MM.1S (cell line): ENCODE measurements around the gene SEC24C.

Experiments
- DNase-seq: peaks from one replicate; pipeline ENCODE4 v3.0.0-alpha.2; 2015
- H2AFZ ChIP-seq: fragments of 300-600 bp; sonication (generic); 2 replicates; pipeline ENCODE4 v1.6.0; 2016; ENCODE audit warnings: antibody characterized with exemption, low read length
- H3F3A ChIP-seq: fragments of 300-600 bp; sonication (generic); 2 replicates; pipeline ENCODE4 v1.6.1; 2016; ENCODE audit warnings: mild to moderate bottlenecking, antibody characterized with exemption, low read length, moderate library complexity, mixed read lengths; ENCODE audit not compliant: insufficient read depth
- H3K27ac ChIP-seq: fragments of 300-600 bp; sonication (generic); 2 replicates; pipeline ENCODE4 v1.5.1; 2016; ENCODE audit warnings: mild to moderate bottlenecking, low read length
- H3K27me3 ChIP-seq: fragments of 300-600 bp; sonication (generic); replicated peaks from 2 replicates; pipeline ENCODE4 v1.6.0; 2016; ENCODE audit warnings: low read length; ENCODE audit not compliant: insufficient read depth
- H3K36me3 ChIP-seq: fragments of 300-600 bp; sonication (generic); replicated peaks from 2 replicates; pipeline ENCODE4 v1.6.1; 2016; ENCODE audit warnings: mild to moderate bottlenecking, low read length, mixed read lengths; ENCODE audit not compliant: insufficient read depth
- H3K4me1 ChIP-seq: fragments of 300-600 bp; sonication (generic); 2 replicates; pipeline ENCODE4 v1.6.1; 2016; ENCODE audit warnings: low read length, mixed read lengths
- H3K4me2 ChIP-seq: fragments of 300-600 bp; sonication (generic); 2 replicates; pipeline ENCODE4 v1.6.0; 2016; ENCODE audit warnings: low read depth, low read length
- H3K4me3 ChIP-seq: fragments of 300-600 bp; sonication (generic); 2 replicates; pipeline ENCODE4 v1.5.1; 2016; ENCODE audit warnings: low read length, mixed read lengths
- H3K79me2 ChIP-seq: fragments of 300-600 bp; sonication (generic); 2 replicates; pipeline ENCODE4 v1.6.1; 2016; ENCODE audit warnings: mixed run types, low read length, mixed read lengths
- H3K9ac ChIP-seq: fragments of 300-600 bp; sonication (generic); 2 replicates; pipeline ENCODE4 v1.6.1; 2016; ENCODE audit warnings: low read length, mixed read lengths
- H3K9me2 ChIP-seq: fragments of 300-600 bp; sonication (generic); replicated peaks from 2 replicates; pipeline ENCODE4 v1.6.1; 2016; ENCODE audit warnings: mild to moderate bottlenecking, low read length, mixed read lengths; ENCODE audit not compliant: insufficient read depth
- H3K9me3 ChIP-seq: fragments of 300-600 bp; sonication (generic); replicated peaks from 2 replicates; pipeline ENCODE4 v1.6.1; 2016; ENCODE audit warnings: mild to moderate bottlenecking, low read length, mixed read lengths; ENCODE audit not compliant: insufficient read depth
- H4K20me1 ChIP-seq: fragments of 300-600 bp; sonication (generic); 2 replicates; pipeline ENCODE4 v1.6.1; 2016; ENCODE audit warnings: mild to moderate bottlenecking, low read length, moderate library complexity, mixed read lengths; ENCODE audit not compliant: insufficient read depth
- EZH2 ChIP-seq: fragments of 300-600 bp; sonication (generic); optimal IDR thresholded peaks from 2 replicates; pipeline ENCODE3; 2017; ENCODE audit warnings: low read depth, mild to moderate bottlenecking, antibody characterized with exemption, low read length, mixed read lengths
- EZH2phosphoT487 ChIP-seq: fragments of 300-600 bp; sonication (generic); IDR thresholded peaks from 2 replicates; pipeline ENCODE4 v1.6.1; 2018; ENCODE audit warnings: antibody characterized with exemption, low read length
- TF ChIP-seq, protein P1 (sequence below): fragments of 300-600 bp; sonication (generic); IDR thresholded peaks from 2 replicates; pipeline ENCODE4 v1.5.1; 2016; ENCODE audit warnings: antibody characterized with exemption, low read length, mixed read lengths

Gene SEC24C

DNA sequence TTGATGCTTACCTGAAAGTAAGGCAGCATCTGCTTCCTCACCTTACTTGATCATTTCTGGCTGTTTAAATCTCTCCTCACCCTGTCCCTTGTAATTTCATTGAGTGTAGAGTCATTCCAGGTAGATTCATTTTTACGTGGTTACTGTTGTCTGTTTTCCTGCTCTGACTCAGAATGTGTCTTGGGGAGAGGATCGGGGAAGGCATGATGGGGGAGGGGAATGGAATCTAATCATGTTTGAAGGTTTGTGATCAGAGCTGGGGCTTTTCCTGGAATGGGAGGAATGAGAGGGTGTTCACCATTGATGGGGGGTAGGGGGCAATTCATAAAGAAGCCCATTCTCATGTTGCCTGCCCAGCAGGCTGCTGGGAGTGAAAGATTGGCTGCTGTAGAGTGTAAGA is 18.7 kb downstream of the SEC24C start:
- H3K9me3 ChIP-seq, result no peaks in the 10 kb centered on the region
- H2AFZ ChIP-seq, result no peak overlapping the region
- peaks cover 15% of the 10 kb centered on the region for H3F3A ChIP-seq
- H4K20me1 ChIP-seq, result no peaks in the 10 kb centered on the region
- H3K79me2 ChIP-seq, result peaks cover 34% of the 10 kb centered on the region
- no peak for DNase-seq
- peaks cover 21% of the 10 kb centered on the region for H3K4me1 ChIP-seq
- H3K9me2 ChIP-seq, result no peaks in the 10 kb centered on the region
- no peak overlapping the region for H3K9ac ChIP-seq
- H3K36me3 ChIP-seq, result peaks cover 23% of the 10 kb centered on the region
- no peak overlapping the region for H3K4me3 ChIP-seq
- no peak overlapping the region for H3K4me2 ChIP-seq
- TF ChIP-seq EZH2phosphoT487 (no peak), EZH2 (no peak)
- TF ChIP-seq, protein P1, sequence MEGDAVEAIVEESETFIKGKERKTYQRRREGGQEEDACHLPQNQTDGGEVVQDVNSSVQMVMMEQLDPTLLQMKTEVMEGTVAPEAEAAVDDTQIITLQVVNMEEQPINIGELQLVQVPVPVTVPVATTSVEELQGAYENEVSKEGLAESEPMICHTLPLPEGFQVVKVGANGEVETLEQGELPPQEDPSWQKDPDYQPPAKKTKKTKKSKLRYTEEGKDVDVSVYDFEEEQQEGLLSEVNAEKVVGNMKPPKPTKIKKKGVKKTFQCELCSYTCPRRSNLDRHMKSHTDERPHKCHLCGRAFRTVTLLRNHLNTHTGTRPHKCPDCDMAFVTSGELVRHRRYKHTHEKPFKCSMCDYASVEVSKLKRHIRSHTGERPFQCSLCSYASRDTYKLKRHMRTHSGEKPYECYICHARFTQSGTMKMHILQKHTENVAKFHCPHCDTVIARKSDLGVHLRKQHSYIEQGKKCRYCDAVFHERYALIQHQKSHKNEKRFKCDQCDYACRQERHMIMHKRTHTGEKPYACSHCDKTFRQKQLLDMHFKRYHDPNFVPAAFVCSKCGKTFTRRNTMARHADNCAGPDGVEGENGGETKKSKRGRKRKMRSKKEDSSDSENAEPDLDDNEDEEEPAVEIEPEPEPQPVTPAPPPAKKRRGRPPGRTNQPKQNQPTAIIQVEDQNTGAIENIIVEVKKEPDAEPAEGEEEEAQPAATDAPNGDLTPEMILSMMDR, result no peak
- no peak overlapping the region for H3K27ac ChIP-seq
- no peaks in the 10 kb centered on the region for H3K27me3 ChIP-seq

DNA sequence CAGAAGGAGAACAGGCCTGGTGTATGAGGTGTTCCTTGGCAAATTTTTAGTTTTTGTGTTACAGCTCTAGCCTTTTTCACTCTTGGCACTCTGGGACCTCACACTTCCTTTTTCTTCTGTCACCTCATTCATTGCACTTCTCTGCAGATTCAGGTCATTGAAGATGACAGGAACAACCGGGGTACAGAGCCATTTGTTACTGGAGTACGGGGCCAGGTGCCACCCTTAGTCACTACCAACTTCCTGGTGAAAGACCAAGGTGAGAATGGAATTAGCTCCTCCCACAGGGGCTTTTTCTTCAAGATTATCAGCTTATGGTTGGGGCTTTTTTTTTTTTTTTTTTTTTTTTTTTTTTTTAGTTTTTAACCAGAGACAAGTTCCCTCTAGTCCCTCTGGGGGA is 19.2 kb downstream of the SEC24C start:
- Histone ChIP-seq H3K79me2 (peaks cover 31% of the 10 kb centered on the region), H3K4me2 (no peak overlapping the region), H3F3A (peaks cover 15% of the 10 kb centered on the region), H3K36me3 (peaks cover 23% of the 10 kb centered on the region), H3K27me3 (no peaks in the 10 kb centered on the region), H4K20me1 (no peaks in the 10 kb centered on the region), H2AFZ (no peak overlapping the region), H3K9me3 (no peaks in the 10 kb centered on the region), H3K4me1 (peaks cover 17% of the 10 kb centered on the region), H3K27ac (no peak overlapping the region), H3K9ac (no peak overlapping the region), H3K9me2 (no peaks in the 10 kb centered on the region), H3K4me3 (no peak overlapping the region)
- no peak for DNase-seq
- TF ChIP-seq EZH2phosphoT487 (no peak), EZH2 (no peak)
- TF ChIP-seq, protein P1, result no peak

DNA sequence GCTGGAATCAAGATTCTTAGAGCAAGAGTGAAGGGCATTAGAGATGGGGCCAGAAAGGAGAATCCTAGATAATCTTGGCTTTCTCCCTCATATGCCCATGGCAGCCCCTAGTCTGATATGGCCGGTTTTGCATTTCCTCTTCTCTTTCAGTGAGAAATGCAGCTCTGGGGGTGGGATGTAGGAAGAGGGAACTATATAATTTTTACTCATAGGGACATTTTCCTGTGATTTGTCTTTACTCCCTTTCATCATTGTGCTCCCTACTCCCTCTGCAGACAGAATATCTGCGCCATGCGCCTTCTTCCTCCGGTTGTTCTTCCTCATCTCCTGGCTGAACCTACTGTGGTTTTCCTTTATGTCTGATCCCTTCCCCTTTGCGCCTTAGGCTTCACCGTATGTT is 20.9 kb downstream of the SEC24C start:
- peaks cover 26% of the 10 kb centered on the region for H3K79me2 ChIP-seq

More for the DNA sequence above, 20.9 kb downstream of the SEC24C start:
- H3K27me3 ChIP-seq, result no peaks in the 10 kb centered on the region
- peaks cover 2% of the 10 kb centered on the region; the same call in 1 of the 2 replicates for H3K4me1 ChIP-seq
- H3K9me3 ChIP-seq, result no peaks in the 10 kb centered on the region
- H2AFZ ChIP-seq, result no peak overlapping the region
- no peak for TF ChIP-seq EZH2
- TF ChIP-seq EZH2phosphoT487, result no peak
- TF ChIP-seq, protein P1, result no peak
- H3K9me2 ChIP-seq, result no peaks in the 10 kb centered on the region
- DNase-seq, result no peak
- H3K4me2 ChIP-seq, result no peak overlapping the region
- no peak overlapping the region for H3K27ac ChIP-seq
- H3K36me3 ChIP-seq, result peaks cover 23% of the 10 kb centered on the region
- no peaks in the 10 kb centered on the region for H4K20me1 ChIP-seq
- no peaks in the 10 kb centered on the region for H3F3A ChIP-seq
- H3K4me3 ChIP-seq, result no peak overlapping the region
- no peak overlapping the region for H3K9ac ChIP-seq
